GM19023 (cell line): ENCODE measurements around the gene ATF5.

Experiments
- ATAC-seq: cut with Tn5 transposase; IDR thresholded peaks from one replicate; pipeline ENCODE4 v1.9.1; 2021; ENCODE audit warnings: mild to moderate bottlenecking, moderate library complexity; ENCODE audit not compliant: unreplicated experiment

The ATF5 gene

DNA sequence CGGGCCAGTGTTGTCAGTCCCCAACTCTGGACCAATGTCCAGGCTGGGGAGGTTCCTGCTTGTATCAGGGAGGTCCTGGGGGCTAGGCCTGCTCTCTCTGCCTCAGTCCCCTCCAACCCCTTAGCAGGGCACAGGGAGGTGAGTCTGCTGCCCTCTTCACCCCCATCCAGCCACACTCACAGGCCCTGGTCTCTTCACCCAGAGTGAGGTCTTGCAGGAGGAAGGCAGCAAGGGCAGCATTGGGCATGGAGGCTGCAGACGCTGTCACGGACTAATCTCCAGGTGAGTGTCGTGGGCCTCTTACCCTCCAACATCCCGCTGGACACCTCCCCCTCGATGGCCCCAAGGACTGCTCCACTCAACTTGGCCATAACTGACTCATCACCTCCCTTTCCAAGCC, 43.8 kb downstream of the ATF5 start:
- ATAC-seq = no peak

- no peak for ATAC-seq
These were observed 45.0 kb downstream of the ATF5 start for GRCh38 chr19:49973987-49974386.

GRCh38 chr19:49975051-49975450, 46.0 kb downstream of the ATF5 start:
- ATAC-seq = no peak

DNA sequence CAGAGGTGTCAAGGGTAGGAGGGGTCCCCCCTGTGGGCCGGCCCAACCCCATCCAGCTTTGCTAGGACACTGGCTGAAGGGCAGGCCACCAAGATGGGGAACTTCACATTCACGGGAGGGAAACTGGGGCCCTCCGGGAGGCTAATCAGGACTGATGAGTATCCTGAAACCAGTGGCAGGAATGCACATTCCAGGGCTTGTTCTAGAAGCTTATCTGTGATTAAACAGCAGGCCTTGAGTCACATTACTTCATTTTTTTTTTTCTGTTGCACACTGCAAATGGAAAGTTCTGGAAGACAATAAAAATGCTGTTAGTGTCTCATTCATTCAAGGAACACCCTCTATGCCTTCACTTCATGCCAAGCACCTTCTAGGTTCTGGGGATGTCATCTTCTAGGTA, 47.5 kb downstream of the ATF5 start:
- ATAC-seq = no peak

GRCh38 chr19:49977076-49977475, 48.1 kb downstream of the ATF5 start:
- no peak for ATAC-seq

- ATAC-seq = no peak
These were observed 48.9 kb downstream of the ATF5 start for GRCh38 chr19:49977881-49978280.

DNA sequence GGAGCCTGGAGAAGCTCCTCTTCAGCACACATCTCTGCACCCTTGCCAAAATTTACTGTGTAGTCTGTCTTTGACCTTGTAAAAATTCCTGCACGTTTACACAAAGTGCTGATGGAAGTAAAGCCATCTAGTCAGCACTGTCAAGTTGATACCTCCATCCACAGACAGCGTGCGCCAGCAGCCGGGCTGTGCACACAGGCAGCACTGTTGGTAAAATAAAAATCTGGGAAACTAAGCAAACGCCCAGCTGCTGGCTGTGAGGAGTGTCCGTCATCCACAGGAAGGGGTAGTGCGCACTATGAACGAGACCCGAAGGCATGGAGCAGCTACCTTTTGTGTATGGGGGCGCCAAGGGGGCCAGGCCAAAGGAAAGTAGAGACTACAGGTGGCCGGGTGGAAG, 49.3 kb downstream of the ATF5 start:
- ATAC-seq = no peak

- ATAC-seq = no peak
These were observed 52.9 kb downstream of the ATF5 start for GRCh38 chr19:49981603-49982593.
